Measurements from ENCODE around the gene LDLRAD2.

Gene LDLRAD2

GRCh38 chr1:21836010-21836409 lies 23.9 kb downstream of the LDLRAD2 start:
- TF ChIP-seq CTCF (IDR thresholded peaks at IDR 0.05; ENCODE audit: low read depth, low read length): no peak
- DNase-seq (ENCODE audit: low read depth, low spot score): no peak
- in situ Hi-C loops (cut with HindIII; ENCODE audit: low sequenced_read_pairs): no loop called here
- no peak overlapping the region for H3K4me3 ChIP-seq (ENCODE audit: low read depth, low read length)

GRCh38 chr1:21836729-21837128 lies 24.7 kb downstream of the LDLRAD2 start:
- no peak for TF ChIP-seq CTCF (IDR thresholded peaks at IDR 0.05; ENCODE audit: low read depth, low read length)
- no peak overlapping the region for H3K4me3 ChIP-seq (ENCODE audit: low read depth, low read length)
- no peak for DNase-seq (ENCODE audit: low read depth, low spot score)
- in situ Hi-C loops (cut with HindIII; ENCODE audit: low sequenced_read_pairs): no loop called here

- DNase-seq (ENCODE audit: low read depth, low spot score): no peak
- no peak for TF ChIP-seq CTCF (IDR thresholded peaks at IDR 0.05; ENCODE audit: low read depth, low read length)
- no peak overlapping the region for H3K4me3 ChIP-seq (ENCODE audit: low read depth, low read length)
- in situ Hi-C loops (cut with HindIII; ENCODE audit: low sequenced_read_pairs): no loop called here
Observed at GRCh38 chr1:21837476-21837875, 25.4 kb downstream of the LDLRAD2 start.

- in situ Hi-C loops (cut with HindIII; ENCODE audit: low sequenced_read_pairs): no loop called here
- TF ChIP-seq CTCF (IDR thresholded peaks at IDR 0.05; ENCODE audit: low read depth, low read length): no peak
- DNase-seq (ENCODE audit: low read depth, low spot score): no peak
- H3K4me3 ChIP-seq (ENCODE audit: low read depth, low read length): no peak overlapping the region
Observed at GRCh38 chr1:21838359-21839157, 26.5 kb downstream of the LDLRAD2 start.

- no peak for DNase-seq (ENCODE audit: low read depth, low spot score)
- H3K4me3 ChIP-seq (ENCODE audit: low read depth, low read length): no peak overlapping the region
- TF ChIP-seq CTCF (IDR thresholded peaks at IDR 0.05; ENCODE audit: low read depth, low read length): no peak
- in situ Hi-C loops (cut with HindIII; ENCODE audit: low sequenced_read_pairs): no loop called here
Observed at GRCh38 chr1:21839337-21840037, 27.4 kb downstream of the LDLRAD2 start.

- no peak for DNase-seq (ENCODE audit: low read depth, low spot score)
- H3K4me3 ChIP-seq (ENCODE audit: low read depth, low read length): no peak overlapping the region
- in situ Hi-C loops (cut with HindIII; ENCODE audit: low sequenced_read_pairs): no loop called here
- TF ChIP-seq CTCF (IDR thresholded peaks at IDR 0.05; ENCODE audit: low read depth, low read length): no peak
Observed at GRCh38 chr1:21840981-21841380, 28.9 kb downstream of the LDLRAD2 start.

All from astrocyte of the spinal cord (primary cell).